Endothelial cell of umbilical vein (primary cell): ENCODE results near the gene DLGAP1. TPM values are rescaled to one million over a fixed set of nuclear protein-coding genes. Genes with fewer than 3 reads are reported as not detected.

Experiments
- BruUV-seq: library from RNA; stranded (reverse); fragments of 400-500 nt; replicated peaks from 2 replicates; lab custom pipeline; 2021; lab: Mats Ljungman, UMichigan
- CTCF ChIA-PET: fragments of 300-600, 350-600 bp; sonication (Branson Sonifier 250); formaldehyde crosslinking; loops from one replicate; lab custom pipeline; 2021; ENCODE audit warnings: antibody characterized with exemption, inconsistent platforms; lab: Charles Lee
- POLR2A ChIA-PET: fragments of 300-600, 350-600 bp; sonication (Branson Sonifier 250); formaldehyde crosslinking; loops from one replicate; lab custom pipeline; 2021; ENCODE audit warnings: antibody characterized with exemption, inconsistent platforms; lab: Charles Lee
- DNase-seq: peaks from one replicate; pipeline ENCODE4 v3.0.0-alpha.2; 2011; ENCODE audit warnings: low read depth, low spot score
- FAIRE-seq: peaks from 2 replicates; lab custom pipeline; 2011; peaks lifted over from hg19 to GRCh38; lab: Jason Lieb, UNC
- H2AFZ ChIP-seq: 2 replicates; pipeline ENCODE4 v1.6.0; 2012; ENCODE audit warnings: low read depth, low read length, control low read depth, inconsistent platforms
- H3K27ac ChIP-seq: 2 replicates; pipeline ENCODE4 v1.5.1; 2011; ENCODE audit warnings: low read depth, mild to moderate bottlenecking, control low read depth, low read length, moderate library complexity; ENCODE audit not compliant: insufficient read depth
- H3K27me3 ChIP-seq, 2 experiments: 2 replicates each; pipeline versions ENCODE4 v1.6.0 to v1.6.1; 2011; ENCODE audit warnings: low read length in 2 of 2, mixed read lengths in 1 of 2; ENCODE audit not compliant: control insufficient read depth in 2 of 2, insufficient read depth in 2 of 2
- H3K36me3 ChIP-seq, 2 experiments: 2 replicates in 1 of 2; 3 replicates in 1 of 2; pipeline ENCODE4 v1.5.1; 2011; ENCODE audit warnings: low read length in 2 of 2, mild to moderate bottlenecking in 1 of 2, moderate library complexity in 1 of 2; ENCODE audit not compliant: control insufficient read depth in 2 of 2, insufficient read depth in 2 of 2; ENCODE audit errors: extremely low read depth in 1 of 2
- H3K4me1 ChIP-seq: 3 replicates; pipeline ENCODE4 v1.5.1; 2011; ENCODE audit warnings: mild to moderate bottlenecking, low read length; ENCODE audit not compliant: control insufficient read depth, insufficient read depth; ENCODE audit errors: extremely low read depth
- H3K4me2 ChIP-seq: 2 replicates; pipeline ENCODE4 v1.6.1; 2011; ENCODE audit warnings: low read length, control low read depth, mixed read lengths; ENCODE audit not compliant: insufficient read depth
- H3K4me3 ChIP-seq, 3 experiments: fragments of 200-600 bp in 1 of 3; sonication (generic), shearing (Covaris generic) in 1 of 3; replicated peaks in 1 of 3; 2 replicates each; pipeline ENCODE4 v1.5.1; 2011 to 2016; ENCODE audit warnings: control low read depth in 3 of 3, low read length in 3 of 3, mild to moderate bottlenecking in 2 of 3, inconsistent platforms in 1 of 3, low read depth in 1 of 3, moderate library complexity in 1 of 3; ENCODE audit not compliant: insufficient read depth in 1 of 3
- H3K79me2 ChIP-seq: 2 replicates; pipeline ENCODE4 v1.6.0; 2012; ENCODE audit warnings: low read length, inconsistent platforms; ENCODE audit not compliant: control insufficient read depth, insufficient read depth
- H3K9ac ChIP-seq: replicated peaks from 2 replicates; pipeline ENCODE3; 2011; ENCODE audit warnings: low read length, control low read depth; ENCODE audit not compliant: insufficient read depth; ENCODE audit errors: extremely low read depth
- H3K9me1 ChIP-seq: replicated peaks from 3 replicates; pipeline ENCODE4 v1.6.0; 2011; ENCODE audit warnings: mild to moderate bottlenecking, low read length; ENCODE audit not compliant: control insufficient read depth, insufficient read depth; ENCODE audit errors: extremely low read depth
- H3K9me3 ChIP-seq: replicated peaks from 2 replicates; pipeline ENCODE4 v1.5.1; 2012; ENCODE audit warnings: low read length, inconsistent platforms; ENCODE audit not compliant: control insufficient read depth, insufficient read depth
- H4K20me1 ChIP-seq: replicated peaks from 2 replicates; pipeline ENCODE3; 2011; ENCODE audit warnings: mild to moderate bottlenecking, low read length; ENCODE audit not compliant: control insufficient read depth, insufficient read depth; ENCODE audit errors: extremely low read depth
- CTCF ChIP-seq, 2 donors: IDR thresholded peaks; 1 replicate in 1 of 2; 2 replicates in 1 of 2; pipeline ENCODE4 v1.5.1; 2011; ENCODE audit warnings: low read length in 2 of 2, mild to moderate bottlenecking in 2 of 2, moderate library complexity in 2 of 2, control low read depth in 1 of 2, inconsistent platforms in 1 of 2, low read depth in 1 of 2; ENCODE audit not compliant: insufficient read depth in 1 of 2; ENCODE audit errors: extremely low read depth in 1 of 2
- JUN ChIP-seq: IDR thresholded peaks from 2 replicates; pipeline ENCODE4 v1.6.1; 2011; ENCODE audit warnings: borderline replicate concordance, low read depth; ENCODE audit not compliant: insufficient read length, insufficient read depth
- MAX ChIP-seq: IDR thresholded peaks from 2 replicates; pipeline ENCODE4 v1.6.1; 2011; ENCODE audit not compliant: insufficient read depth, insufficient read length
- MYC ChIP-seq: IDR thresholded peaks from one replicate; pipeline ENCODE4 v1.6.1; 2011; ENCODE audit warnings: mild to moderate bottlenecking, low read depth, low read length
- POLR2AphosphoS5 ChIP-seq: IDR thresholded peaks from 2 replicates; pipeline ENCODE4 v1.6.1; 2012; ENCODE audit warnings: low read depth, mild to moderate bottlenecking, control low read depth, low read length, moderate library complexity; ENCODE audit not compliant: insufficient read depth
- dilution Hi-C: fragments of 300-500 bp; cut with MboI; formaldehyde crosslinking; loops from one replicate; pipeline ENCODE4 v1.15.0; 2019; ENCODE audit warnings: low sequenced_read_pairs; ENCODE audit not compliant: extremely low pct_ligation_motif_present
- intact Hi-C: fragments of 100-400 bp; cut with micrococcal nuclease; formaldehyde crosslinking; loops from one replicate; pipeline ENCODE4 v1.10.0; 2022
- polyA plus RNA-seq, 4 experiments: library from polyadenylated mRNA; depleted of rRNA in 3 of 4; stranded (reverse) in 3 of 4; unstranded in 1 of 4; fragments of >200 nt; gene quantifications; 2 replicates each; pipeline versions ENCODE4 v1.2.1 to v1.2.3, GENCODE V29; 2011 to 2012; ENCODE audit warnings: missing spikeins in 1 of 4
- total RNA-seq: library from RNA; stranded (reverse); gene quantifications from 2 replicates; pipeline ENCODE4 v1.2.3, GENCODE V29; 2021

The DLGAP1 gene
- total and polyA plus RNA-seq, 2 donors (not counting 3 experiments of a cell fraction or from before 2014, with no cell fraction given), result 0.04 TPM; not detected in 1

- Histone ChIP-seq H4K20me1 (no peaks in the 10 kb centered on the region), H3K9me1 (no peaks in the 10 kb centered on the region), H3K79me2 (no peaks in the 10 kb centered on the region), H3K9ac (no peak overlapping the region), H3K9me3 (no peaks in the 10 kb centered on the region), H2AFZ (no peak overlapping the region), H3K27me3 (peaks cover 0 to 2% of the 10 kb centered on the region in 2 experiments), H3K27ac (no peak overlapping the region), H3K4me3 (no peak overlapping the region), H3K4me2 (no peak overlapping the region), H3K4me1 (no peaks in the 10 kb centered on the region), H3K36me3 (no peaks in the 10 kb centered on the region)
- dilution Hi-C loops, result no loop called here
- DNase-seq, result no peak
- FAIRE-seq, result no peak
- intact Hi-C loops, result no loop called here
- ChIA-PET POLR2A (no interaction called here), CTCF (interaction anchor here (0.8 to 1.1 kb wide), 3 partner anchors 10 to 58 kb away, joined by 3 read pairs; no protein-coding TSS in a partner anchor)
- TF ChIP-seq POLR2AphosphoS5 (no peak), CTCF (IDR thresholded peaks at IDR 0.05; ENCODE audit: extremely low read depth in 1 of 2, insufficient read depth in 1 of 2, low read depth in 1 of 2, low read length in 2 of 2) (no peak), MAX (no peak), MYC (no peak), JUN (no peak)
- BruUV-seq, result no TSS peak
These were observed 900.2 kb downstream of the DLGAP1 start for GRCh38 chr18:3554811-3555427.
